DOHH2 (cell line): Measurements from ENCODE around the gene NOP53.

Experiments used
- H3F3A ChIP-seq: fragments of 200-600 bp; sonication (generic), shearing (Covaris generic); 2 replicates; pipeline ENCODE4 v1.6.0; 2016; ENCODE audit warnings: antibody characterized with exemption, mild to moderate bottlenecking; ENCODE audit not compliant: control insufficient read depth, insufficient read depth
- H3K27ac ChIP-seq: fragments of 200-600 bp; sonication (generic); 2 replicates; pipeline ENCODE4 v1.5.1; 2014; ENCODE audit warnings: low read depth, mild to moderate bottlenecking, low read length, moderate library complexity
- H3K27me3 ChIP-seq: fragments of 200-600 bp; sonication (generic); 2 replicates; pipeline ENCODE4 v1.6.1; 2014; ENCODE audit warnings: mild to moderate bottlenecking, low read length, mixed read lengths; ENCODE audit not compliant: control insufficient read depth
- H3K36me3 ChIP-seq: fragments of 200-600 bp; sonication (generic); 2 replicates; pipeline ENCODE4 v1.6.1; 2014; ENCODE audit warnings: mild to moderate bottlenecking, low read length, moderate library complexity, mixed read lengths; ENCODE audit not compliant: control insufficient read depth
- H3K4me1 ChIP-seq: fragments of 200-600 bp; sonication (generic); 2 replicates; pipeline ENCODE4 v1.6.1; 2014; ENCODE audit warnings: mild to moderate bottlenecking, low read length, mixed read lengths; ENCODE audit not compliant: control insufficient read depth
- H3K4me2 ChIP-seq: fragments of 200-600 bp; sonication (generic); 2 replicates; pipeline ENCODE4 v1.6.0; 2014; ENCODE audit warnings: mild to moderate bottlenecking, low read length, moderate library complexity
- H3K4me3 ChIP-seq: fragments of 200-600 bp; sonication (generic); 2 replicates; pipeline ENCODE4 v1.5.1; 2014; ENCODE audit warnings: mild to moderate bottlenecking, low read length, mixed read lengths
- H3K79me2 ChIP-seq: fragments of 200-600 bp; sonication (generic); 2 replicates; pipeline ENCODE4 v1.6.1; 2014; ENCODE audit warnings: mild to moderate bottlenecking, low read length, mixed read lengths; ENCODE audit not compliant: control insufficient read depth
- H3K9me2 ChIP-seq: fragments of 200-600 bp; sonication (generic); replicated peaks from 2 replicates; pipeline ENCODE4 v1.6.1; 2014; ENCODE audit warnings: mild to moderate bottlenecking, low read length, mixed read lengths; ENCODE audit not compliant: control insufficient read depth
- H3K9me3 ChIP-seq: fragments of 200-600 bp; sonication (generic); 2 replicates; pipeline ENCODE4 v1.6.1; 2014; ENCODE audit warnings: antibody characterized with exemption, low read length, mixed read lengths; ENCODE audit not compliant: control insufficient read depth, insufficient read depth
- H4K20me1 ChIP-seq: fragments of 200-600 bp; sonication (generic); 2 replicates; pipeline ENCODE4 v1.6.0; 2014; ENCODE audit warnings: low read depth, mild to moderate bottlenecking, antibody characterized with exemption, low read length, moderate library complexity; ENCODE audit not compliant: control insufficient read depth, insufficient read depth
- CTCF ChIP-seq: fragments of 200-600 bp; sonication (generic); IDR thresholded peaks from one replicate; pipeline ENCODE4 v1.5.1; 2014; ENCODE audit warnings: antibody characterized with exemption, mild to moderate bottlenecking, low read depth, low read length; ENCODE audit not compliant: poor library complexity, severe bottlenecking
- EZH2phosphoT487 ChIP-seq: fragments of 200-600 bp; sonication (generic); IDR thresholded peaks from 2 replicates; pipeline ENCODE4 v1.6.1; 2017; ENCODE audit warnings: borderline replicate concordance, mild to moderate bottlenecking, antibody characterized with exemption, low read length, moderate library complexity, mixed read lengths

NOP53 gene

DNA sequence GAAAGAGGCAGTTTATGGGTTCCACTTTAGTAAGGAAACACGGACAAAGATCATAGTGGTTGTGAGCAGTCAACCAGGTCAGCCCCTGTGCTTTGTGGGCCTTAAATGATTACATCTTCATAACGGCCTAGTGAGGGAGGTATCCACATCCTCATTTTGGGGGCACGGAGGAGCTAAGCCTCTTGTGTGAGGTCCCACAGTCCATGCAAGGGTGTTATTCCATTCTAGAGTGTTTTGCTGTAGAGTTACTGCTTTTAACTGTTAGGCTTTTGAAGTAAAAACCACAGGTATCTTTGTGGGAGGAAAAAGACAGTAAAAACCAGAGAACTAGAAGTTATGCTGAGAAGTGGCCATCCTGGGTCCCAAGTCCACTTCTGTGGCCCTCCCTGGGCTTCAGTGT lies 4.0 kb downstream of the NOP53 start:
- TF ChIP-seq CTCF (no peak), EZH2phosphoT487 (no peak)
- peaks cover 74% of the 10 kb centered on the region for H3K36me3 ChIP-seq
- H3K27me3 ChIP-seq: no peaks in the 10 kb centered on the region
- peak overlapping the region; percentile 61 for H3K4me2 ChIP-seq
- no peaks in the 10 kb centered on the region for H3K9me3 ChIP-seq
- peak overlapping the region; percentile 52 for H3K4me3 ChIP-seq
- H3K27ac ChIP-seq: peak overlapping the region; percentile 63
- H4K20me1 ChIP-seq: peaks cover 14% of the 10 kb centered on the region
- H3K9me2 ChIP-seq: no peaks in the 10 kb centered on the region
- no peaks in the 10 kb centered on the region for H3F3A ChIP-seq
- H3K4me1 ChIP-seq: peaks cover 42% of the 10 kb centered on the region
- peaks cover 50% of the 10 kb centered on the region for H3K79me2 ChIP-seq

- TF ChIP-seq EZH2phosphoT487 (no peak), CTCF (no peak)
- Histone ChIP-seq H3K79me2 (peaks cover 46% of the 10 kb centered on the region), H3F3A (no peaks in the 10 kb centered on the region), H3K4me3 (no peak overlapping the region), H3K9me3 (no peaks in the 10 kb centered on the region), H3K27me3 (no peaks in the 10 kb centered on the region), H4K20me1 (peaks cover 14% of the 10 kb centered on the region), H3K4me1 (peaks cover 34% of the 10 kb centered on the region), H3K27ac (no peak overlapping the region), H3K36me3 (peaks cover 89% of the 10 kb centered on the region), H3K4me2 (no peak overlapping the region), H3K9me2 (no peaks in the 10 kb centered on the region)
Observed at GRCh38 chr19:47750752-47751151, 5.4 kb downstream of the NOP53 start.

GRCh38 chr19:47752440-47753211 lies 7.3 kb downstream of the NOP53 start:
- no peaks in the 10 kb centered on the region for H3F3A ChIP-seq
- no peak overlapping the region for H3K27ac ChIP-seq
- H3K9me2 ChIP-seq: no peaks in the 10 kb centered on the region
- no peaks in the 10 kb centered on the region for H3K9me3 ChIP-seq
- H3K4me1 ChIP-seq: peaks cover 20% of the 10 kb centered on the region
- H4K20me1 ChIP-seq: peaks cover 8% of the 10 kb centered on the region; the same call in 1 of the 2 replicates
- H3K4me2 ChIP-seq: no peak overlapping the region
- H3K27me3 ChIP-seq: no peaks in the 10 kb centered on the region
- no peak overlapping the region for H3K4me3 ChIP-seq
- peaks cover 95% of the 10 kb centered on the region for H3K36me3 ChIP-seq
- TF ChIP-seq CTCF: no peak
- TF ChIP-seq EZH2phosphoT487: no peak
- H3K79me2 ChIP-seq: peaks cover 27% of the 10 kb centered on the region
